ENCODE data around the gene ATP8B3. TPM values are rescaled to one million over a fixed set of nuclear protein-coding genes. Genes with fewer than 3 reads are reported as not detected.

Gene ATP8B3
- total and polyA plus RNA-seq, 8 donors = 0.89 to 2.5 (median 1.5) TPM

DNA sequence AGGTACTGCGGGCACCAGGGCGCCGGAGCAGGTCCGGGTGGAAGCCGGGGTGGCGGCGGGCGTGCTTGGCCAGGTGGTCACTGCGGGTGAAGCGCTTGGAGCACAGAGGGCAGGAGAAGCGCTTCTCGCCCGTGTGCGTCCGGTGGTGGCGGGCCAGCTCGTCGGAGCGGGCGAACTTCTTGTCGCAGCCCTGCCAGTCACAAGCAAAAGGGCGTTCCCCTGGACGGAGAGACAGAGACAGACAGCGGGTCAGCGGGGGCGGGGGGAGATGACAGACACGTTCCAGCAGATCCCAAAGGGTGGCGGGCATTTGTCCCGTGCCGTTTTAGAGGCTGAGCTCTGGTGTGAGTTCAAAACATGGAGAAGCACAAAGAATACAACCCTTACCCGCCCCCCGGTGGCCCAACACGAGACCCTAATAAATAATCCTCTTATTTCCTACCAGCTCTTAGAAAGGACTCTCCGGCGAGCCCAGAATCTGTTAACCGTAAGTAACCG lies 42.5 kb upstream of the ATP8B3 start:
- ATAC-seq (no peak), DNase-seq (peak in 1 of 4 donors; percentile 85)
- intact Hi-C loops (cut with DNase I) = no loop called here
- peak overlapping the region; percentile 81 to 97 for H3K27ac ChIP-seq
- H3K4me1 ChIP-seq = peaks cover 34 to 82% of the 10 kb centered on the region in 2 donors
- H3K9me3 ChIP-seq = no peaks in the 10 kb centered on the region
- peak overlapping the region in 1 of 2 donors; percentile 51 for H3K4me3 ChIP-seq
- TF ChIP-seq, protein P1, sequence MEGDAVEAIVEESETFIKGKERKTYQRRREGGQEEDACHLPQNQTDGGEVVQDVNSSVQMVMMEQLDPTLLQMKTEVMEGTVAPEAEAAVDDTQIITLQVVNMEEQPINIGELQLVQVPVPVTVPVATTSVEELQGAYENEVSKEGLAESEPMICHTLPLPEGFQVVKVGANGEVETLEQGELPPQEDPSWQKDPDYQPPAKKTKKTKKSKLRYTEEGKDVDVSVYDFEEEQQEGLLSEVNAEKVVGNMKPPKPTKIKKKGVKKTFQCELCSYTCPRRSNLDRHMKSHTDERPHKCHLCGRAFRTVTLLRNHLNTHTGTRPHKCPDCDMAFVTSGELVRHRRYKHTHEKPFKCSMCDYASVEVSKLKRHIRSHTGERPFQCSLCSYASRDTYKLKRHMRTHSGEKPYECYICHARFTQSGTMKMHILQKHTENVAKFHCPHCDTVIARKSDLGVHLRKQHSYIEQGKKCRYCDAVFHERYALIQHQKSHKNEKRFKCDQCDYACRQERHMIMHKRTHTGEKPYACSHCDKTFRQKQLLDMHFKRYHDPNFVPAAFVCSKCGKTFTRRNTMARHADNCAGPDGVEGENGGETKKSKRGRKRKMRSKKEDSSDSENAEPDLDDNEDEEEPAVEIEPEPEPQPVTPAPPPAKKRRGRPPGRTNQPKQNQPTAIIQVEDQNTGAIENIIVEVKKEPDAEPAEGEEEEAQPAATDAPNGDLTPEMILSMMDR (IDR thresholded peaks at IDR 0.05) = no peak
- peaks cover 0 to 7% of the 10 kb centered on the region in 2 donors for H3K36me3 ChIP-seq
- no peaks in the 10 kb centered on the region for H3K27me3 ChIP-seq

GRCh38 chr19:1854039-1854541 lies 42.0 kb upstream of the ATP8B3 start:
- peaks cover 33 to 79% of the 10 kb centered on the region in 2 donors for H3K4me1 ChIP-seq
- peak overlapping the region; percentile 81 to 97 for H3K27ac ChIP-seq
- peaks cover 0 to 7% of the 10 kb centered on the region in 2 donors for H3K36me3 ChIP-seq

DNA sequence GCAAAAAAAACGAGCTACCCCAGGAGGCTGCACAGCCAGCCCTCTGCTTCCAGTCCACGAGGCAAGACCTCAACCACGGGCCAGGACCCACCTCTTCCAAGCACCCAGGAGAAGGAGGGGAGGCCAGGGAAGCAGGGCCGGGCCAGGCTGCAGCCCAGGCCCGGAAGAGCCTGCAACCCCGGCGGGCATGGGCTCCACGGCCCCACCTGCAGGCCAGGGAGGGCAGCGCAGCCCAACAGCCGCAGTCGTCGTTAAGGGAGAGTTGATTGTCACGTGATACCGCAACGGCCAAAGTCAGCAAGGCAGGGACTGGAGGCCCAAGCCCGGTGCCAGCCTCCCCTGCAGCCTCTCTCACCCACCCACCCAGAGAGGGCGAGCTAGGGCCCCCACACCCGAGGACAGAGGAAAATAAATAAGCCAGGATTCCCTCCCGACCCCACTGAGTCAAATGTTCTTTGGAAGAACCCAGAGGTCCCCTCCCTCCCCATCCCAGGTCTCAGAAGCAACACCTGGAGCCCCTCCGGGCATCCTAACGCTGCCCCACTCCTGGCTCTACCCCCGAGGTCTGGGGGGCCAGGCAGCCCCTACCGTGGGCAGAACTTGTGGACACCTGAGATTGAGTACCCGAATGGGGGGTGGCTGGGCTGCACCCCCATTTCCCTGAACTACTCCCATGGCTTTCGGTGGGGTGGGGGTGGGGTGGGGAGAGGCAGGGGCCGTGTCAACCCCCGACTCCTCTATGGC lies 41.4 kb upstream of the ATP8B3 start:
- Histone ChIP-seq H3K27ac (peak overlapping the region in 1 of 2 donors; percentile 97), H3K36me3 (peaks cover 0 to 7% of the 10 kb centered on the region in 2 donors), H3K4me1 (peaks cover 33 to 77% of the 10 kb centered on the region in 2 donors), H3K27me3 (no peaks in the 10 kb centered on the region), H3K9me3 (no peaks in the 10 kb centered on the region), H3K4me3 (no peak overlapping the region)
- ATAC-seq = peak; percentile 54
- TF ChIP-seq, protein P1 (IDR thresholded peaks at IDR 0.05) = peak; percentile 83 to 97
- intact Hi-C loops (cut with DNase I) = no loop called here
- DNase-seq = peak in 3 of 4 donors; percentile 67 to 96 (median 85)

More at GRCh38 chr19:1854039-1854541, 42.0 kb upstream of the ATP8B3 start:
- peak overlapping the region in 1 of 2 donors; percentile 51 for H3K4me3 ChIP-seq
- ATAC-seq (no peak), DNase-seq (peak in 1 of 4 donors; percentile 72)
- intact Hi-C loops (cut with DNase I) = no loop called here
- no peaks in the 10 kb centered on the region for H3K27me3 ChIP-seq
- no peaks in the 10 kb centered on the region for H3K9me3 ChIP-seq
- TF ChIP-seq, protein P1 (IDR thresholded peaks at IDR 0.05) = no peak

- TF ChIP-seq, protein P1 (IDR thresholded peaks at IDR 0.05) = no peak
- intact Hi-C loops (cut with DNase I) = no loop called here
- no peaks in the 10 kb centered on the region for H3K27me3 ChIP-seq
- ATAC-seq (no peak), DNase-seq (no peak)
- H3K27ac ChIP-seq = no peak overlapping the region
- peaks cover 0 to 7% of the 10 kb centered on the region in 2 donors for H3K36me3 ChIP-seq
- H3K9me3 ChIP-seq = no peaks in the 10 kb centered on the region
- H3K4me1 ChIP-seq = peaks cover 28 to 70% of the 10 kb centered on the region in 2 donors
- no peak overlapping the region for H3K4me3 ChIP-seq
These were observed 40.6 kb upstream of the ATP8B3 start for GRCh38 chr19:1852581-1853128.
